ENCODE data around the gene IQCF5.
"Not testable (repeated sequence)": the region's sequence is repeated elsewhere in the genome, so short reads cannot be mapped to it uniquely, and the experiment has no call there.

Gene IQCF5

DNA sequence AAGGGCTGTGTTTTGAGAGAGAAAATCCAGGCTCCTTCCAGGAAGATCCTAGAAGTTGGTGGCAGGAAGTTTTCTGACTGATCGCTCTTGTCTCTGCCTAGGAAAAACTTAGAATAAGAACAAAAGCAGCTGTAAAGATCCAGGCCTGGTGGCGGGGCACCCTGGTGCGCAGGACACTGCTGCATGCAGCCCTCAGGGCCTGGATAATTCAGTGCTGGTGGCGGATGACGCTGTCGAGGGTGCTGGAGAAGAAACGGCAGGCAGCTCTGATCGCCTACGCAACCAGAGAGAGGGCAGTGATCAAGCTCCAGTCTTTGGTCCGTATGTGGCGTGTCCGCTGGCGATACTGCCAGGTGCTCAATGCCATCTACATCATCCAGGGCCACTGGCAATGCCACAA is 12.5 kb downstream of the IQCF5 start:
- DNase-seq = no peak

DNA sequence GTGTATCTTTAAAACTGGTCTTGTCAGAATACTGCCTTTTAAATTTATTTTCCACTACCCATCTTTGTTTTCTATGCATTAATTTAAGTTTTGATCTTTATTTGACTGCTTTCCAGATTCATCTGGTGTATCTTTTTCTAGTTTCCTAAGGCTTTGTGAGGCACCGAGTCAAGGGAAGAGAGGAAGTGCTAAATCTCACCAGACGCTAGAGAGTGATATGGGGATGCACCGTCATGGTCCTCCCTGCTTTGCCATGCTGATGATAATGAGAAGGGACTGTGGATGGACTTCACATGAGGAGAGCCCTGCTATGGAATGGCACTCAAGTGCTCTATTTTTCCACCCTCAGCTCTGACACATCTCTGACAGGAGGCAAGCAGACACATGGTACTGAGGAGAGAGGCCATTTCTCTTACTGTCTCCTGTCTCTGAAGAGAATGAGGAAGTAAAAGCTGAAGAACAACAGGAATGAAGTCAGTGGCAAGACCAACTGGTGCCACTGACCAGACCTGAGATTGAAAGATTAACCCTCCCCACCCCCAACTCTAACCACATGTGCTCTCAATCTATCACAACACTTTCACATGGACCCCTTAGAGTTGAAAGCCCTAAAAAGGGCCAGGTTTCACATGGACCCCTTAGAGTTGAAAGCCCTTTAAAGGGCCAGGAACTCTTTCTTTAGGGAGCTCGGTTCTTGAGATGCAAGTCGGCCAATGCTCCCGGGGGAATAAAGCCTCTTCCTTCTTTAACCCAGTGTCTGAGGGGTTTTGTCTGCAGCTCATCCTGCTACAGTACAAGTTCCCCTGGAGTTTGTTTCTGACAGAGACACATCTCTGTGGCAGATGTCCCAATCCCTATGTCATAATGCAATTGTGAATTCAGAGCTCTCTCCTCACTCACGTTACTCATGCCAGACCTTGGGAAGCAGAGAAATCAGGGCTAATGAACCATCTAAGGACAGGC is 14.4 kb downstream of the IQCF5 start, which contains the start of gene IQCF2:
TSS of gene IQCF2 (plus strand) at position 913 of the 963 bp plus-strand sequence. CDS start 52 bp downstream, outside the sequence.
- DNase-seq = no peak

GRCh38 chr3:51855411-51855810 is 20.0 kb downstream of the IQCF5 start:
- DNase-seq = not testable (repeated sequence)

DNA sequence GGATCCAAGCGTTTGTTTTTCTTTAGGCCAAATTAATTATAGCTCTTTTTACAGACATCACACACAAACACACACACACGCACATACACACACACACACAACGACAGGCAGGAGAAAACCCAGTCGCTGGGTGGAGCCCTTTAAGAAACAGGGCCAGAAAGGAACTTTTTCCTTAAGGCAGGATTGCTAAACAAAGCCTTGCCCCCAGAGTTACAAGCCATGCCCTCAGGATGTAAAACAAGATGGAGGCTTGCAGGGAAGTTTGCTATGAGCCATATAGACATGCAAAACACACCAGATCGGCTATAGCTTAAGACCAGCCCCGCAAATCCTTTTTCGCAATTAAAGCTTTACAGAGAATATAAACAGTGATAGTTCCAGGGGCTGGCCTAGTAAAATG is 30.3 kb downstream of the IQCF5 start:
- no peak for DNase-seq

DNA sequence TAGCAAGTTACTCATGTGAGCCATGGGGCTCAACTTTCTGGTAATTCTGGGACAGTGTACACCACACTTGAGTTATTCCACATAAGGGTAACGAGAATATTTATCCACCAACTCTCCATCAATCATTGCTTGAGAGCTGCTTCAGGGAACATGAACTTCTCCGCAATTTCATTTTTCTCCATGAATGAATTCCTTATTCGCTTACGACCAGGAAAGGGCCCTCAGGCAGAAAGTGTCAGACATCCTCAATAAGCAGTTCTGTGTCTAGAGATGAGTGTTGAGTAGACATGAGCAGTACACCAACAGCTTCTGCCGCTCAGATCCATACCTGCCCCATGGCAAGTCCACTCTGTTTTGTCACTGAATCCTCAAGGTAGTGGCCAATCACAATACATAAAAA is 38.8 kb downstream of the IQCF5 start:
- no peak for DNase-seq

DNA sequence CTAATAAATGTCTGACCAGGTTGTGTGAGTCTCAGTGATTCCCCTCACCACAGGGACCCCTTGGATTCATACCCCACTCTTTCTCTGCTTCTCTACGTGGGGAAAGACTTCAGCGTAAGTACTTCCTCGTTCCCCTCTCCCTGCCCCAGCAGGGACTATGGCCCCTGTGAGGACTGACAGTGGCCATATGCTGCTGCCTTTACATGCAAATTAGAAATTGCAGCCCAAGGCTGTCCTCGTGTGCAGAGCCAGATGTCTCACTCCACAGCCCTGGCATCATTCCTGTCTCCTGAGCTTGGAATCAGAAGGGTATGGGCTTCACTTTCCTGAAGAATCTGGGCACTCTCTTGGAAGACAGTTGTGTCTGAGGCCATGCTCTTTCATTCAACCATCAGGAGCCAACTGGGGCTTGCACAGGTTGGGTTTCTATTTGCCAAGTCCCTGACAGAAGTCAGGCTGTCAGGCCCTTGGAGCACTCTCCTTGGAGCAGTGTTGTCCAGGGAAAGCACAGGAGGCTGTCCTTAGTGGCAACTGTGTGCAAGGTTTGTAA is 44.5 kb downstream of the IQCF5 start:
- no peak for DNase-seq

GRCh38 chr3:51830345-51830744 is 45.1 kb downstream of the IQCF5 start:
- DNase-seq = no peak

DNA sequence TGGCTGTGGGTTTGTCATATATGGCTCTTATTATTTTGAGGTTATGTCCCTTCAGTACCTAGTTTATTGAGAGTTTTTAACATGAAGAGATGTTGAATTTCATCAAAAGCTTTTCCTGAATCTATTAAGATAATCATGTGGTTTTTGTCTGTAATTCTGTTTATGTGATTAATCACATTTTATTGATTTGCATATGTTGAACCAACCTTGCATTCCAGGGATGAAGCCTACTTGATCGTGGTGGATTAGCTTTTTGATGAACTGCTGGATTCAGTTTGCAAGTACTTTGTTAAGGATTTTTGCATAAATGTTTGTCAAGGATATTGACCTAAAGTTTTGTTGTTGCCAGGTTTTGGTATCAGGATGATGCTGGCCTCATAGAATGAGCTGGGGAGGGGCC is 47.1 kb downstream of the IQCF5 start:
- no peak for DNase-seq

Measured in GF-D8 (cell line).